DOHH2 (cell line): ENCODE data around the gene GALNT17.

ENCODE experiments used
- CTCF ChIP-seq: fragments of 200-600 bp; sonication (generic); IDR thresholded peaks from one replicate; pipeline ENCODE4 v1.5.1; 2014; ENCODE audit warnings: antibody characterized with exemption, mild to moderate bottlenecking, low read depth, low read length; ENCODE audit not compliant: poor library complexity, severe bottlenecking
- EZH2phosphoT487 ChIP-seq: fragments of 200-600 bp; sonication (generic); IDR thresholded peaks from 2 replicates; pipeline ENCODE4 v1.6.1; 2017; ENCODE audit warnings: borderline replicate concordance, mild to moderate bottlenecking, antibody characterized with exemption, low read length, moderate library complexity, mixed read lengths

- TF ChIP-seq CTCF (no peak), EZH2phosphoT487 (no peak)
Measured at GRCh38 chr7:71604818-71605414, 473.0 kb downstream of the GALNT17 start.
